WTC11 (cell line): ENCODE measurements around the gene TLX2. TPM values are rescaled to one million over a fixed set of nuclear protein-coding genes. Genes with fewer than 3 reads are reported as not detected.

Experiments used
- ATAC-seq: fragments of 200-7000 bp; cut with Tn5 transposase; 2 replicates; pipeline ENCODE4 v1.10.0; 2021; ENCODE audit warnings: mild to moderate bottlenecking, moderate library complexity
- CTCF ChIA-PET: fragments of 300-600 bp; sonication (Branson Sonifier 250); formaldehyde crosslinking; loops from one replicate; lab custom pipeline; 2021; ENCODE audit warnings: antibody characterized with exemption; lab: Charles Lee
- POLR2A ChIA-PET: fragments of 350-600 bp; sonication (Branson Sonifier 250); formaldehyde crosslinking; loops from one replicate; lab custom pipeline; 2021; ENCODE audit warnings: antibody characterized with exemption; lab: Charles Lee
- DNase-seq: peaks from one replicate; pipeline ENCODE4 v3.0.0; 2021; ENCODE audit warnings: low spot score
- H3K27ac Mint-ChIP-seq: 2 replicates; pipeline ENCODE4 v1.8.0; 2021; ENCODE audit warnings: mixed read lengths
- H3K27me3 Mint-ChIP-seq: 2 replicates; pipeline ENCODE4 v1.8.0; 2021; ENCODE audit warnings: low read depth, mild to moderate bottlenecking, moderate library complexity, mixed read lengths
- H3K36me3 Mint-ChIP-seq: 2 replicates; pipeline ENCODE4 v1.8.0; 2021; ENCODE audit warnings: mixed read lengths
- H3K4me1 Mint-ChIP-seq: 2 replicates; pipeline ENCODE4 v1.8.0; 2022; ENCODE audit warnings: mixed read lengths
- H3K4me3 Mint-ChIP-seq: 2 replicates; pipeline ENCODE4 v1.8.0; 2021; ENCODE audit warnings: mild to moderate bottlenecking, moderate library complexity, mixed read lengths
- H3K9me3 Mint-ChIP-seq: 2 replicates; pipeline ENCODE4 v1.8.0; 2021; ENCODE audit warnings: mixed read lengths
- CREM ChIP-seq: sonication (generic); formaldehyde crosslinking; IDR thresholded peaks from 2 replicates; pipeline ENCODE4 v1.8.1; 2022; ENCODE audit warnings: mild to moderate bottlenecking, missing genetic modification reagents, moderate library complexity
- EMX1 ChIP-seq: fragments of 250-450 bp; sonication (Bioruptor Pico); IDR thresholded peaks from 2 replicates; pipeline ENCODE4 v1.8.0; 2021; ENCODE audit warnings: mild to moderate bottlenecking
- GABPB1 ChIP-seq: sonication (generic); formaldehyde crosslinking; IDR thresholded peaks from 2 replicates; pipeline ENCODE4 v1.8.1; 2023; ENCODE audit warnings: mild to moderate bottlenecking, missing genetic modification reagents
- HMGA2 ChIP-seq: fragments of 250-450 bp; sonication (Bioruptor Pico); IDR thresholded peaks from 2 replicates; pipeline ENCODE4 v1.4.0; 2021; ENCODE audit warnings: mild to moderate bottlenecking, moderate library complexity
- MXD4 ChIP-seq: fragments of 250-450 bp; sonication (Bioruptor Pico); IDR thresholded peaks from 2 replicates; pipeline ENCODE4 v1.8.0; 2021; ENCODE audit warnings: mild to moderate bottlenecking, moderate library complexity, borderline replicate concordance
- NFE2L1 ChIP-seq: sonication (generic); formaldehyde crosslinking; IDR thresholded peaks from 2 replicates; pipeline ENCODE4 v1.8.1; 2023; ENCODE audit warnings: missing genetic modification reagents
- NR1H2 ChIP-seq: sonication (generic); formaldehyde crosslinking; IDR thresholded peaks from 2 replicates; pipeline ENCODE4 v1.9.0; 2021; ENCODE audit warnings: mild to moderate bottlenecking, moderate library complexity, missing genetic modification reagents
- TCF7 ChIP-seq: sonication (generic); formaldehyde crosslinking; IDR thresholded peaks from 2 replicates; pipeline ENCODE4 v1.8.0; 2022; ENCODE audit warnings: mild to moderate bottlenecking, low read depth, missing genetic modification reagents, moderate library complexity
- TP53 ChIP-seq: sonication (generic); formaldehyde crosslinking; IDR thresholded peaks from 2 replicates; pipeline ENCODE4 v1.8.1; 2023; ENCODE audit warnings: mild to moderate bottlenecking, missing genetic modification reagents
- ZNF219 ChIP-seq: sonication (generic); formaldehyde crosslinking; IDR thresholded peaks from 2 replicates; pipeline ENCODE4 v1.8.0; 2023; ENCODE audit warnings: missing genetic modification reagents, mild to moderate bottlenecking, borderline replicate concordance
- ZNF317 ChIP-seq: sonication (generic); formaldehyde crosslinking; IDR thresholded peaks from 2 replicates; pipeline ENCODE4 v1.8.1; 2023; ENCODE audit warnings: low read depth, mild to moderate bottlenecking, moderate library complexity, missing genetic modification reagents, borderline replicate concordance
- ZNF396 ChIP-seq: fragments of 250-450 bp; sonication (Bioruptor Pico); IDR thresholded peaks from 2 replicates; pipeline ENCODE4 v1.8.0; 2021; ENCODE audit warnings: mild to moderate bottlenecking, moderate library complexity, borderline replicate concordance
- total RNA-seq: library from RNA; stranded (reverse); gene quantifications from 3 replicates; pipeline ENCODE4 v1.2.3, GENCODE V29; 2021
- TF ChIP-seq, protein P1 (sequence below): sonication (generic); formaldehyde crosslinking; IDR thresholded peaks from 2 replicates; pipeline ENCODE4 v1.8.0; 2022; ENCODE audit warnings: mild to moderate bottlenecking, missing genetic modification reagents
- TF ChIP-seq, protein P2 (sequence below): sonication (generic); formaldehyde crosslinking; IDR thresholded peaks from 2 replicates; pipeline ENCODE4 v1.8.1; 2023; ENCODE audit warnings: mild to moderate bottlenecking, missing genetic modification reagents, moderate library complexity
- TF ChIP-seq, protein P3 (sequence below): sonication (generic); formaldehyde crosslinking; IDR thresholded peaks from 2 replicates; pipeline ENCODE4 v1.8.1; 2022; ENCODE audit warnings: low read depth, mild to moderate bottlenecking, moderate library complexity, missing genetic modification reagents, borderline replicate concordance
- TF ChIP-seq, protein P4 (sequence below): fragments of 250-450 bp; sonication (Bioruptor Pico); IDR thresholded peaks from 2 replicates; pipeline ENCODE4 v2.1.2; 2022; ENCODE audit warnings: mild to moderate bottlenecking, moderate library complexity
- TF ChIP-seq, protein P5 (sequence below): sonication (generic); formaldehyde crosslinking; IDR thresholded peaks from 2 replicates; pipeline ENCODE4 v1.8.1; 2023; ENCODE audit warnings: mild to moderate bottlenecking, missing genetic modification reagents
- TF ChIP-seq, protein P6 (sequence below): fragments of 250-450 bp; sonication (Bioruptor Pico); IDR thresholded peaks from 2 replicates; pipeline ENCODE4 v1.9.0; 2021; ENCODE audit warnings: mild to moderate bottlenecking
- TF ChIP-seq, protein P7 (sequence below): sonication (generic); formaldehyde crosslinking; conservative IDR thresholded peaks from 2 replicates; pipeline ENCODE4 v1.8.1; 2022; ENCODE audit warnings: mild to moderate bottlenecking, missing genetic modification reagents

The TLX2 gene
- total RNA-seq, 1 experiment from 2014 or later = 0.26 TPM

DNA sequence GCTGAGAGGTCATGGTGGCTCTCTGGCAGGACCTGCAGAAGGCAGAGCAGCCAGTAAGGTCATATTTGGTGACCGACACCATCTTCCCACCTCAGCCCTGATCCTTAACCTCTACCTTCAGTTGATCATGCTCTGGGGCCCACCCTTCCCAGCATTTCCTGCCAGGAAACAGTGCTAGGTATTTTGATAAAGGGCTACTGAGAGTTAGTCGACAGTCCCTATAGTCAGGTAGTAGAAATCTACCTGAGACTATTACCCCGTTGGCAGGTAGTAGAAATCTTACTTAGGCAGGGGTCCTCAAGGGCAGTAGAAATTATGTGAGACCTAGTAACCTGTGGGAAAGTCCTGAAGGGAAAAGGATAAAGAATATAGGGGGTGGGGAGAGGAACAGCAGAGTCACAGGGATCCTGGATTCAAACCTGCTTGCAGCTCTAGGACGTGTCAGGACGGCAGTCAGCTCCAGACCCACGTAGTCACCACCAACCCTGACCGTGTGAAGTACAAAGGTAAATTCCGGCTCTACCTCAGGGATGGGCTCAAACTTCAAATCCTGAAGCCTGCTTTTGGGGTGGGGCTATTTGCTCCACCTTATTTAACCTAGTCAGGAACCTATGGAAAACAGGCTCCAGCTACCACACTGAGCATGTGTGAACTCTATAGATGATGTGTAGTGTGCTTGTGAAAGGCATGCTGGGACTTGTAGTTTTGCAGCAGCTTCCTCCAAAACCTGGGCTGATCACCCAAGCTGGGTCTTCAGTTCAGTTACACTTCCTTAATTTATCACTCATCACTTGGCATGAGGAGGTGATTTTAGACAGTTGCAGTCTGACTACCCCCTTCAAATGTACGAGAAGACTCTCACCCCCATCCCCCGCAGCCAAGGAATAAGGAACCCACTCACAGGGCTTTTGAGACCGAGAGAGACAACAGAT, 11.7 kb downstream of the TLX2 start, which contains the start of gene DQX1:
DQX1 (minus strand) TSS at position 515 of the 932 bp plus-strand sequence; CDS start at position 13, 502 bp downstream.
- ChIA-PET POLR2A (interaction anchor here (0.6 to 1.1 kb wide), 2 partner anchors 18 to 44 kb away, joined by 3 to 4 read pairs; partner anchors contain the start of genes CCDC142 and TTC31), CTCF (interaction anchor here (0.7 to 1.5 kb wide), 7 partner anchors 9 to 348 kb away, joined by 3 to 5 read pairs (median 4); partner anchors contain the start of genes CCDC142, MOB1A and TTC31)
- H3K4me1 Mint-ChIP-seq = peaks cover 14% of the 10 kb centered on the region
- DNase-seq = no peak
- peaks cover 21% of the 10 kb centered on the region for H3K36me3 Mint-ChIP-seq
- ATAC-seq = peak; percentile 21
- peak within 1 kb of the TSS; percentile 41 for H3K4me3 Mint-ChIP-seq
- 0 out of 2 replicates have a peak, but pooled peaks cover 3% of the 10 kb centered on the region for H3K9me3 Mint-ChIP-seq
- peaks cover 27% of the 10 kb centered on the region for H3K27me3 Mint-ChIP-seq
- TF ChIP-seq, protein P1, sequence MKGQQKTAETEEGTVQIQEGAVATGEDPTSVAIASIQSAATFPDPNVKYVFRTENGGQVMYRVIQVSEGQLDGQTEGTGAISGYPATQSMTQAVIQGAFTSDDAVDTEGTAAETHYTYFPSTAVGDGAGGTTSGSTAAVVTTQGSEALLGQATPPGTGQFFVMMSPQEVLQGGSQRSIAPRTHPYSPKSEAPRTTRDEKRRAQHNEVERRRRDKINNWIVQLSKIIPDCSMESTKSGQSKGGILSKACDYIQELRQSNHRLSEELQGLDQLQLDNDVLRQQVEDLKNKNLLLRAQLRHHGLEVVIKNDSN (CRISPR knock-in tag) = no peak
- TF ChIP-seq ZNF317 (CRISPR knock-in tag) = peak; percentile 98
- TF ChIP-seq, all 79 proteins: peak for 1
- H3K27ac Mint-ChIP-seq = peak within 1 kb of the TSS; percentile 60; the same call in 1 of the 2 replicates

DNA sequence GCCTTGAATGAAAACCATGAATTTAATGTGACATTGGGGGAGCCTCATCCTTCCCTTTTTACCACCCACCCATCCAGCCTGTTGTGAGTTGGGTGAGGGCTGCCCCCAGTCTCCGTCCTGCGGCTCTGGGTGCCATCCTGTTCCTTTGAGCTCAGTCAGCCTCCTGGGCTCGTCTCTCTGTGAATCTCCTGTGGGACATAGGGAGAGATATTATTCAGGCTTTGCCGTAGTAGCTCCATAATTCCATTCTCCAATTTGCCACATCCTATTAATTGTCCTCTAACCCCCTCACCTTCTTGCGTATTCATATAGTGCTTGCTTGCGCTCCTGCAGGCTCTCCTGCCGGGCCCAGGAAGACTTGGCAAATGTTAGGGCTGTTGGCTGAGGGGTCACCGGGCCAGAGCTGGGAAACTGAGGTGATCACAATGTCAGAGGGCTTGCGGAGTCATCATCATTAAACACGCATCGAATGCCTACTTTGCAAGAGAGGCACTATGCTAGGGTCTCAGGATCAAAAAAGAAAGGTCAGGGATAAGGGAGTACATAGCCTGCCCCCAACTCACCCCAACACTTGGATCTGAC, 12.5 kb downstream of the TLX2 start:
- peaks cover 14% of the 10 kb centered on the region for H3K4me1 Mint-ChIP-seq
- H3K27ac Mint-ChIP-seq = no peak overlapping the region
- H3K9me3 Mint-ChIP-seq = 0 out of 2 replicates have a peak, but pooled peaks cover 3% of the 10 kb centered on the region
- ChIA-PET POLR2A (interaction anchor here (0.6 to 1.1 kb wide), 2 partner anchors 18 to 44 kb away, joined by 3 to 4 read pairs; partner anchors contain the start of genes CCDC142 and TTC31), CTCF (interaction anchor here (1.0 to 1.5 kb wide), 6 partner anchors 9 to 51 kb away, joined by 3 to 5 read pairs (median 4); partner anchors contain the start of genes CCDC142 and TTC31)
- H3K4me3 Mint-ChIP-seq = peak overlapping the region; percentile 41
- TF ChIP-seq NR1H2 (no peak), ZNF219 (CRISPR knock-in tag) (no peak), EMX1 (CRISPR knock-in tag) (no peak), ZNF396 (CRISPR knock-in tag) (no peak), HMGA2 (CRISPR knock-in tag) (no peak), TCF7 (CRISPR knock-in tag) (no peak), TP53 (CRISPR knock-in tag) (no peak), GABPB1 (CRISPR knock-in tag) (no peak), MXD4 (CRISPR knock-in tag) (no peak), CREM (CRISPR knock-in tag) (no peak), NFE2L1 (CRISPR knock-in tag) (no peak)
- TF ChIP-seq, protein P2, sequence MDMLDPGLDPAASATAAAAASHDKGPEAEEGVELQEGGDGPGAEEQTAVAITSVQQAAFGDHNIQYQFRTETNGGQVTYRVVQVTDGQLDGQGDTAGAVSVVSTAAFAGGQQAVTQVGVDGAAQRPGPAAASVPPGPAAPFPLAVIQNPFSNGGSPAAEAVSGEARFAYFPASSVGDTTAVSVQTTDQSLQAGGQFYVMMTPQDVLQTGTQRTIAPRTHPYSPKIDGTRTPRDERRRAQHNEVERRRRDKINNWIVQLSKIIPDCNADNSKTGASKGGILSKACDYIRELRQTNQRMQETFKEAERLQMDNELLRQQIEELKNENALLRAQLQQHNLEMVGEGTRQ (CRISPR knock-in tag) = no peak
- TF ChIP-seq, protein P1 (CRISPR knock-in tag) = no peak
- TF ChIP-seq, protein P3, sequence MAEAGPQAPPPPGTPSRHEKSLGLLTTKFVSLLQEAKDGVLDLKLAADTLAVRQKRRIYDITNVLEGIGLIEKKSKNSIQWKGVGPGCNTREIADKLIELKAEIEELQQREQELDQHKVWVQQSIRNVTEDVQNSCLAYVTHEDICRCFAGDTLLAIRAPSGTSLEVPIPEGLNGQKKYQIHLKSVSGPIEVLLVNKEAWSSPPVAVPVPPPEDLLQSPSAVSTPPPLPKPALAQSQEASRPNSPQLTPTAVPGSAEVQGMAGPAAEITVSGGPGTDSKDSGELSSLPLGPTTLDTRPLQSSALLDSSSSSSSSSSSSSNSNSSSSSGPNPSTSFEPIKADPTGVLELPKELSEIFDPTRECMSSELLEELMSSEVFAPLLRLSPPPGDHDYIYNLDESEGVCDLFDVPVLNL (CRISPR knock-in tag) = no peak
- TF ChIP-seq, protein P4, sequence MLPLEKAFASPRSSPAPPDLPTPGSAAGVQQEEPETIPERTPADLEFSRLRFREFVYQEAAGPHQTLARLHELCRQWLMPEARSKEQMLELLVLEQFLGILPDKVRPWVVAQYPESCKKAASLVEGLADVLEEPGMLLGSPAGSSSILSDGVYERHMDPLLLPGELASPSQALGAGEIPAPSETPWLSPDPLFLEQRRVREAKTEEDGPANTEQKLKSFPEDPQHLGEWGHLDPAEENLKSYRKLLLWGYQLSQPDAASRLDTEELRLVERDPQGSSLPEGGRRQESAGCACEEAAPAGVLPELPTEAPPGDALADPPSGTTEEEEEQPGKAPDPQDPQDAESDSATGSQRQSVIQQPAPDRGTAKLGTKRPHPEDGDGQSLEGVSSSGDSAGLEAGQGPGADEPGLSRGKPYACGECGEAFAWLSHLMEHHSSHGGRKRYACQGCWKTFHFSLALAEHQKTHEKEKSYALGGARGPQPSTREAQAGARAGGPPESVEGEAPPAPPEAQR (CRISPR knock-in tag) = no peak
- TF ChIP-seq, protein P5, sequence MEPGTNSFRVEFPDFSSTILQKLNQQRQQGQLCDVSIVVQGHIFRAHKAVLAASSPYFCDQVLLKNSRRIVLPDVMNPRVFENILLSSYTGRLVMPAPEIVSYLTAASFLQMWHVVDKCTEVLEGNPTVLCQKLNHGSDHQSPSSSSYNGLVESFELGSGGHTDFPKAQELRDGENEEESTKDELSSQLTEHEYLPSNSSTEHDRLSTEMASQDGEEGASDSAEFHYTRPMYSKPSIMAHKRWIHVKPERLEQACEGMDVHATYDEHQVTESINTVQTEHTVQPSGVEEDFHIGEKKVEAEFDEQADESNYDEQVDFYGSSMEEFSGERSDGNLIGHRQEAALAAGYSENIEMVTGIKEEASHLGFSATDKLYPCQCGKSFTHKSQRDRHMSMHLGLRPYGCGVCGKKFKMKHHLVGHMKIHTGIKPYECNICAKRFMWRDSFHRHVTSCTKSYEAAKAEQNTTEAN (CRISPR knock-in tag) = no peak
- TF ChIP-seq, protein P6, sequence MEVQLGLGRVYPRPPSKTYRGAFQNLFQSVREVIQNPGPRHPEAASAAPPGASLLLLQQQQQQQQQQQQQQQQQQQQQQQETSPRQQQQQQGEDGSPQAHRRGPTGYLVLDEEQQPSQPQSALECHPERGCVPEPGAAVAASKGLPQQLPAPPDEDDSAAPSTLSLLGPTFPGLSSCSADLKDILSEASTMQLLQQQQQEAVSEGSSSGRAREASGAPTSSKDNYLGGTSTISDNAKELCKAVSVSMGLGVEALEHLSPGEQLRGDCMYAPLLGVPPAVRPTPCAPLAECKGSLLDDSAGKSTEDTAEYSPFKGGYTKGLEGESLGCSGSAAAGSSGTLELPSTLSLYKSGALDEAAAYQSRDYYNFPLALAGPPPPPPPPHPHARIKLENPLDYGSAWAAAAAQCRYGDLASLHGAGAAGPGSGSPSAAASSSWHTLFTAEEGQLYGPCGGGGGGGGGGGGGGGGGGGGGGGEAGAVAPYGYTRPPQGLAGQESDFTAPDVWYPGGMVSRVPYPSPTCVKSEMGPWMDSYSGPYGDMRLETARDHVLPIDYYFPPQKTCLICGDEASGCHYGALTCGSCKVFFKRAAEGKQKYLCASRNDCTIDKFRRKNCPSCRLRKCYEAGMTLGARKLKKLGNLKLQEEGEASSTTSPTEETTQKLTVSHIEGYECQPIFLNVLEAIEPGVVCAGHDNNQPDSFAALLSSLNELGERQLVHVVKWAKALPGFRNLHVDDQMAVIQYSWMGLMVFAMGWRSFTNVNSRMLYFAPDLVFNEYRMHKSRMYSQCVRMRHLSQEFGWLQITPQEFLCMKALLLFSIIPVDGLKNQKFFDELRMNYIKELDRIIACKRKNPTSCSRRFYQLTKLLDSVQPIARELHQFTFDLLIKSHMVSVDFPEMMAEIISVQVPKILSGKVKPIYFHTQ (CRISPR knock-in tag) = no peak
- TF ChIP-seq, protein P7, sequence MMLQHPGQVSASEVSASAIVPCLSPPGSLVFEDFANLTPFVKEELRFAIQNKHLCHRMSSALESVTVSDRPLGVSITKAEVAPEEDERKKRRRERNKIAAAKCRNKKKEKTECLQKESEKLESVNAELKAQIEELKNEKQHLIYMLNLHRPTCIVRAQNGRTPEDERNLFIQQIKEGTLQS (CRISPR knock-in tag) = no peak
- peaks cover 21% of the 10 kb centered on the region for H3K27me3 Mint-ChIP-seq
- peaks cover 21% of the 10 kb centered on the region for H3K36me3 Mint-ChIP-seq
- ATAC-seq = no peak
- DNase-seq = no peak
